Retinal pigment epithelial cell (primary cell): ENCODE results near the gene TNFSF10.
"Not testable (repeated sequence)": the region's sequence is repeated elsewhere in the genome, so short reads cannot be mapped to it uniquely, and the experiment has no call there.

Experiments
- DNase-seq: peaks from one replicate; pipeline ENCODE4 v3.0.0-alpha.2; 2010; ENCODE audit warnings: low read depth
- H3K4me3 ChIP-seq: 2 replicates; pipeline ENCODE4 v1.5.1; 2011; ENCODE audit warnings: mild to moderate bottlenecking, low read length, control low read depth, moderate library complexity
- CTCF ChIP-seq: conservative IDR thresholded peaks from 2 replicates; pipeline ENCODE4 v1.5.1; 2011; ENCODE audit warnings: low read depth, low read length, control low read depth, inconsistent platforms

TNFSF10 gene

GRCh38 chr3:172522871-172523818 is at the start of gene TNFSF10:
TSS of gene TNFSF10 (minus strand) at chr3:172523430. CDS start at chr3:172523384, 46 bp downstream.
- H3K4me3 ChIP-seq = no peak within 1 kb of the TSS
- no peak for DNase-seq
- no peak for TF ChIP-seq CTCF

- H3K4me3 ChIP-seq = no peak overlapping the region
- no peak for DNase-seq
- TF ChIP-seq CTCF = no peak
These were observed 46.1 kb upstream of the TNFSF10 start for GRCh38 chr3:172569128-172570008.

GRCh38 chr3:172568701-172569100 is 45.5 kb upstream of the TNFSF10 start:
- DNase-seq = no peak

GRCh38 chr3:172566785-172567184 is 43.6 kb upstream of the TNFSF10 start:
- DNase-seq, H3K4me3 ChIP-seq: not testable (repeated sequence)

More at GRCh38 chr3:172568701-172569100, 45.5 kb upstream of the TNFSF10 start:
- TF ChIP-seq CTCF = no peak
- H3K4me3 ChIP-seq = no peak overlapping the region

- H3K4me3 ChIP-seq = no peak overlapping the region
- TF ChIP-seq CTCF = no peak
- DNase-seq = no peak
These were observed 41.3 kb upstream of the TNFSF10 start for GRCh38 chr3:172564499-172564898.

- peak; percentile 88 for DNase-seq
- peak overlapping the region; percentile 0 for H3K4me3 ChIP-seq
- no peak for TF ChIP-seq CTCF
These were observed 39.9 kb upstream of the TNFSF10 start for GRCh38 chr3:172562871-172563865.
